GM21526 (cell line): Measurements from ENCODE around the gene SRSF9.
A peak's percentile ranks its signal among the peaks of the same experiment; 100 is the strongest.
"Not testable (repeated sequence)": the region's sequence is repeated elsewhere in the genome, so short reads cannot be mapped to it uniquely, and the experiment has no call there.

ENCODE experiments used
- ATAC-seq: cut with Tn5 transposase; IDR thresholded peaks from one replicate; pipeline ENCODE4 v1.9.1; 2021; ENCODE audit warnings: moderate library complexity; ENCODE audit not compliant: unreplicated experiment, low FRiP score

The SRSF9 gene, protein sequence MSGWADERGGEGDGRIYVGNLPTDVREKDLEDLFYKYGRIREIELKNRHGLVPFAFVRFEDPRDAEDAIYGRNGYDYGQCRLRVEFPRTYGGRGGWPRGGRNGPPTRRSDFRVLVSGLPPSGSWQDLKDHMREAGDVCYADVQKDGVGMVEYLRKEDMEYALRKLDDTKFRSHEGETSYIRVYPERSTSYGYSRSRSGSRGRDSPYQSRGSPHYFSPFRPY

DNA sequence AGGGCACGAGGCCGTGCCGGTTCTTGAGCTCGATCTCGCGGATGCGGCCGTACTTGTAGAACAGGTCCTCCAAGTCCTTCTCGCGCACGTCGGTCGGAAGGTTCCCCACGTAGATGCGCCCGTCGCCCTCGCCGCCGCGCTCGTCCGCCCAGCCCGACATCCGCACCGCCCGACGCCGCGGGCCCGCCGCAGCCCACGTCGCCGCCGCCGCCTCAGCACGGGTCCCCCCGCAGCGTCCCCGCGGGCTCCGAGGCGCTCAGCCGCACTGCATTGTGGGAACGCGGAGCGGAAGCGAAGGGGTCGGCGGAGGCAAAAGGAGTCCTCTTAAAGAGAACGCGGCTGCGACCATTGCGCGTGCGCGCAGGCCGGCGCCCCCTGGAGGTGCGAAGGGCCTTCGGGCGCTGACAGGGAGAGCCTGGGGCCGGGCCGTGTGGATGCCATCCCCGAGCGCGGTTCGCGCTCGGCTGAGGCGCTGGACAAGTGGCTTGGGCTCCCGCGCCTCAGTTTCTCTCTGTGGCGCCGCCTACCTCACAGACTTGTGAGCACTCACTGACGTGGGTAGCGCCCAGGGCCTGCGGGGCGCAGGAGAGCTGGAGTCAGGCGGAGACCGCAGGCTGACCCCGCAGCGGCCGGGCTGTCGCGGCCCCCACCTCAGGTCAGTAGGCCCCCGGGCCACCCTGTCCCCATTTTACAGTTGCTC lies at the start of gene SRSF9:
SRSF9 (minus strand) TSS at position 299 of the 700 bp plus-strand sequence; CDS start at position 160, 139 bp downstream.
- peak; percentile 86 for ATAC-seq

DNA sequence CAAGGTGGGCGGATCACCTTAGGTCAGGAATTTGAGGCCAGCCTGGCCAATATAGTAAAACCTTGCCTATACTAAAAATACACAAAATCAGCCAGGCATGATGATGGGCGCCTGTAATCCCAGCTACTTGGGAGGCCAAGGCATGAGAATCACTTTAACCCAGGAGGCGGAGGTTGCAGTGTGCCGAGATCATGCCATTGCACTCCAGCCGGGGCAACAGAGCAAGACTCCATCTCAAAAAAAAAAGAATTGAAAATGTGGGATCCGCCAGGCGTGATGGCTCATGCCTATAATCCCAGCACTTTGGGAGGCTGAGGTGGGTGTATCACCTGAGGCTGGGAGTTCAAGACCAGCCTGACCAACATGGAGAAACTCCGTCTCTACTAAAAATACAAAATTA lies 49.8 kb upstream of the SRSF9 start:
- not testable (repeated sequence) for ATAC-seq

DNA sequence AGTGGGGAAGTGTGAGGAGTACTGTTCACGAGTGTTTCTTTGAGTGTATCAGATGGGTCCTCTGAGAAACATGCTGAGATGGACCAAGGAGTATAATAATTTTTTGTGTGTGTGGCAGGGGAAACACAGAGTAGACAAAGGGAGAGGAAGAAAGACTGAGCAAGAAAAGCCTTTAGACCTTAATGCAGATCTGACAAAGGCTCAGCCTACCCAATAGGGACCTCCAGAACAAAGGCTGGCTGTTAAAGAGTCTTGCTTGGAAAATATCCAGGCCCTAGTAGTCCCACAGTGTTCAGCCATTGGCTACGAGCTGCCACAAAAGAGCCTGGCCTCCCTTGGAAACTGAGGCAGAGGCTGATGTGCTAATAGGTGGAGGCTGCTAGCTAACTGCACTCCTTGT lies 45.9 kb upstream of the SRSF9 start:
- no peak for ATAC-seq

DNA sequence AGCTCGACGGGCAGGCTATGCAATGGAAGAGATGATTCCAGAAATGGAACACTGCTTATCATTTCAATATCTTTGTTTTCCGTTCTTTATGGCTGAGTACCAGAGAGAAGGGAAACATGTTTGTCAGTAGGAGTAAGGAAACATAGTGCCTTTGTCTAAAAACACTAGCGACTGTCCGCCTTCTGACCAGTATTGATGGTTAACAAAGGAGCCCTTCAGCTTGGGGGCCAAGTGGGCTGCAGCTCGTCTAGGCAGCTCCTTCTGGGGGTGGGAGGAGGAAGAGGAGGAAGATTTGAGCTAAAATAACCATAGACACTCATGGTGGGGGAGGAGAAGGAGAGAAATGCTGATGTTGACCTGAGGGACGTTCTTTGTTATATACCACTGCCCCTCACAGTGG lies 44.5 kb upstream of the SRSF9 start:
- no peak for ATAC-seq

DNA sequence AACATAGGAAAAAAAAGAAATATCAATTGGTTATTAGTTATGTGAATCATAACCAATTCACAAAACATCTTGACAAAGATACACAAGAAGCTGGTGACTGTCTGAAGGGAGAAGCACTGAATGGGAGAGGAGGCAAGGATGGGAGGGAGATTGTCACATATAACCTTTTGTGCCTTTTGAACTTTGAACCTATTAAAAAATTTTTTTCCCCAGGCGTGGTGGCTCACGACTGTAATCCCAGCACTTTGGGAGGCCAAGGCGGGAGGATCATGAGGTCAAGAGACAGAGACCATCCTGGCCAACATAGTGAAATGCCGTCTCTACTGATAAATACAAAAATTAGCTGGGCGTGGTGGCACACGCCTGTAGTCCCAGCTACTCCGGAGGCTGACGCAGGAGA lies 39.0 kb upstream of the SRSF9 start:
- no peak for ATAC-seq

DNA sequence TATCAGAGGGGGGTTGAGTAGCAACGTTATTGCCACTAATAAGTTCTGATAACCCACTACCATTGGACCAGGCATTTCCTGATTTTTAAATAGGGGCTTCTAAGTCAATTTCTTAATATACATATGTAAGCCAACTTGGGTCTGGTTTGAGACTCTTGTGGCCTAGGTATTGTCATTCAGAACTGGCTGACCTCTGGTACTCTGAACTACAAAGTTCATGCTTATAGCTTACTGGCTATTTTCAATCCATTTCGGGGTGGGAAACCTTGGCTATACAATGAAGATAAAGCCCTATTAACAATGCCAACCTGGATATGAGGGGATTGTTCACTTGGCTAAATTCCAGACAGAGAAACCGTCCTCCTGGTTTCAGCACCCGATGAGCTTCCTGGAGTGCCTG lies 35.0 kb upstream of the SRSF9 start:
- ATAC-seq = no peak

DNA sequence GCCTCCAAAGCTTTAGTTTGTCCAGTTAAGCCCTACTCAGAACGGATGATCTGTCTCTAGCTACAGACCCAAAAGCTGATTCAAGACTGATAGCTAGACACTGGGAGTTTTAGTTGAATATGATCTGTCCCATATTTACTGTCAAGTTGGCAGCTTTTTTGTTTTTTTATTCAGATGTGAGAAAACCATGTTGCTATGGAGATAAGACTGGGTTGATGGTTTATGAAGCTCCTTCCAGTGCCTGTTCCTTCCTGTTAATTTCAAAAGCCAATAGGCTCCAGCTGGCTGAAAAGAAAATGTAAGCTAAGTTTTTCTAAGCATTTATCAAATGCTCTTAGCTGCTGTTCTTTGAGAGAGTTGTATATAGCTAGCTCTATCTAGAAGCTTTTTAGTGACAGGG lies 31.0 kb upstream of the SRSF9 start:
- ATAC-seq = no peak

DNA sequence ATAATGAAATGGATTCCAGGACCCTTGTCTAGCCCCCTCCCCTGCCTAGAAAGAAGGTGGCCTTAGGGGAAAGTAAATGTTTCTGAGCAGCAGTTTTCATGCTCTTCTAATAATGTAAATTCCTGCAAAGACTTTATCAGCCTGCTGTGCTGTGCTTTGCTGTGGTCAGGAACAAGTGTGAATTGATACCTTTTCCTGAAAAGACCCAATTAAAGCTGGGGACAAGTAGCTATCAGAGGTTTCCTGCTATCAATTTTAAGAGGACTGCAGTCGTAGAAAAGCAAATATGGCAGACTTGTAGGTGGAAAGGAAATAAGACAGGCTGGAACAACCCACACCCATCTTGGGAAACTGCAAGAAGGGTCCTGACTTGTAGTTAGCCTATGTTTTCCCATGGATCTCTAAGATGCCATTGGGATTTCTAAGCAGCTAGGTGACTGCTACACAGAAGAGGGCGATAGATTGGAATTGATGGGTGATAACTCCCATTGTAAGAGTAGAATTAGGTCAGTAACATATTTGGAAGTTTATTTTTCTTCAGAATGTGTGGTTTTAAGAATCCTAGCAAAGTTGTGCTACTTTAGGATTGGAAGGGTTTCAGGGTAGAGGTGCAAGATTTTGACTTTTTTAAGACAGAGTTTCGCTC lies 29.4 kb upstream of the SRSF9 start:
- no peak for ATAC-seq

DNA sequence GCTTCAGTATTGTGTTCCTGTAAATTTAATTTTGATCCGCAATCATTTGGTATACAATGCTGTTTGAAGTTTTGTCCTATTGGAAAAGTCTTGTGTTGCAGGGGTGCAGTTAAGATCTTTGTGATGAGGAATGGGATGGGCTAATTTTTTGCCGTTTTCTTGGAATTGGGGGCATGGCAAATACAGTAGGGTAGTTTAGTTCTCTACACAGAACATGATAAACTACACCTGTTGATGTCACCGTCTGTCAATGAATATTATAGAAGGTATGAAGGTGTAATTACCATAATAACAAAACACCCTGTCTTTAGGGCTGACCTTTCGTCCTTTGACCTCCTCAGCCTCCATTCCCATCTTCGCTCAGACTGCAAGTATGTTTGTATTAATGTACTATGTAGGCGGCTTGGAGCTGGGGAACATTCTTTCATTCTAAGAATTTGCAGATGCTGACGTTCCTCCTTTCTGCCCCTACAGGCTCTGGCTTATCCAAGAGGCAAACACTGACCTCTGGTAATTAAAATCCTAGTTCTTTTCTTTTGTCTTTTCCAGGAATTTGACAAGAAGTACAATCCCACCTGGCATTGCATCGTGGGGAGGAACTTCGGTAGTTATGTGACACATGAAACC lies 28.1 kb upstream of the SRSF9 start:
- ATAC-seq = no peak

DNA sequence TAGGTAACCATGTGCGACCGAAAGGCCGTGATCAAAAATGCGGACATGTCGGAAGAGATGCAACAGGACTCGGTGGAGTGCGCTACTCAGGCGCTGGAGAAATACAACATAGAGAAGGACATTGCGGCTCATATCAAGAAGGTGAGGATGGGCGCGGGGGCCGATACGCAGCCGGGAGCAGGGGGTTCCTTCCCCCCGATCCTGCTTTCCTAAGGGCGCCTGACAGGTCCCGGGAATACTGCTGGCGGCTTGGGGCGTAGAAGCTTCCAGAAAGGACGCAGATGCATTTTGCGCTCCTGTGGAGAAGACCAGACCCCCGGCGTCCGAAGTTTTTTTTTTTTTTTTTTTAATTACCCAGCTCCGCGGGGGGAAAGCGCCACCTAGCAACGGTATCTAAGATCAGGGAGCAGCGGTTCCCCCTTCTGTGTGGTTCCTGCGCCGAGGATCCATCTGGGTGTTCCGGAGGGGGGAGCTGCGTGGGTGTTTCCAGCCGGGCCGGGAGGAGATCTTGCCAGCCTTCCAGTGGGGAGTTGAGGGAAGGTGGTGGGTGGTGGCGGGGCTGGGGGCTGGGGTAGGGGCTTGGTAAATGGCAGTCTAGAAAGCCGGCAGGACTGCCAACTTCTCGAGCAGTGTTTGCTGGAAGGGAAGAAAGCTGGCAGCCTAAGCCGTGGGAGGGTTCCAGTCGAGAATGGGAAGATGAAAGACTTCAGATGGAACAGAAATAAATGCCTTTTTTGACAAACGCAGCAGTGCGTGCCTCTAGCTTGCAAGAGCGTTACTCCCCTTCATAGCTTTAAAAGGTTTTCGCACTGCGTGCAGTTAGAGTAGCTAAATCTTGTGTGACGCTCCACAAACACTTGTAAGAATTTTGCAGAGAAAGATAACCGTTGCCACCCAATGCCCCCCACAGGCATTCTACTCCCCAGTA lies 27.1 kb upstream of the SRSF9 start:
- peak; percentile 15 for ATAC-seq

DNA sequence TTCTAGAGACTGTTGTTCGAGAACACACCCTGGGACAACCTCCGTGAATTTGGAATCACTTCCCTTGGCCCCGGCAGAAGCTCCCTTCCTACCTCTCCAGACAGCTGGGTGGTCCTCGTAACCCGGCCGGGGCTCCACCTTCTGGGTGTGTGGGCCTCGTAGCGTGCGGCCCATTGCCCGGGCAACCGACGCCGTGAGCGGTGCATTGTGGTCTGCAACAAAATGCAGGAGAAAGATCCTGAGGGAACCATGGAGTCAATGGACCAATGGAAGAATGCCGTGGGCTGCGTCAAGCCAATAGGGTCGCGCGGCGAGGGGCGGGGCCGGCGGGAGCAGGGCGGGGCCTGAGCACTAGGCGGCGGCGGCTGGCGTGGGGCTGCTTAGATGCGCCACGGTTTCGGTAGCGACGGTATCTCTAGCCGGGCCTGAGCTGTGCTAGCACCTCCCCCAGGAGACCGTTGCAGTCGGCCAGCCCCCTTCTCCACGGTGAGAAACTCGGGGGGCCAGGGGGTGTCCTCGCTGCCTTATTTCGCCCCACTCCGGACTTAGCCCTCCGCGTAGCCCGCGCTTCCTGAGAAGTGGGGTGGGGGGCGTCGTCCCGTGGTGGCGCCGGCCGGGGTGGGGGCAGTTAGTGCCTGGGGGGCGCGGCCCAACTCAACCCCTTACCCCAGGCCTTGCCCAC lies 26.3 kb upstream of the SRSF9 start, which contains the start of gene DYNLL1:
DYNLL1 (plus strand) TSS at position 383 of the 682 bp plus-strand sequence. CDS start 309 bp downstream, outside the sequence.
- ATAC-seq = peak; percentile 85

DNA sequence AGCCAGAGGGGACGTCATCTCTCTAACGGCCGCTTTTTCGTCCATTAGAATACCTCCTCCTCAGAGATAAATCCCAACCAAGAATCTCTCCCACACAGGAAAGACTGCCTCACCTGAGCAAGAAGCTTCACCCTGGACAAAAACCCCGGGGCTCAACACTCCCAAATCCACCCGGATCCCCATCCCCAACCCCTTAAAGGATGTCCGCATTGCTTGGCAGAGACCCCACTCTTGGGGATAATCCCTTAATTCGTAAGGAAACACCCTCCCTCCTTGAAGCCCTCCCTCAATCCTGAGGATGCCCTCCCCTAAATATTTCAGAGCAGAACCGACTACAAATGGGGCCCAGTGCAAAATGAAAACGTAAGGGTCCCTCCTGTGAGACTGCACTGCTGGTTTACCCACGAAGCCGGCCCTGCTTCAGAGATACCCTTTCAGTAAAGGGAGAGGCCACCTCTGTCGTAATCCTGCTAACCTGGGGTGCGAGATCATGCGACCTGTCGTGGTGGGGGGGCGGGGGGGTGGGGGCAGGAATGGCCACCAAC lies 25.7 kb upstream of the SRSF9 start:
- ATAC-seq = peak; percentile 6

DNA sequence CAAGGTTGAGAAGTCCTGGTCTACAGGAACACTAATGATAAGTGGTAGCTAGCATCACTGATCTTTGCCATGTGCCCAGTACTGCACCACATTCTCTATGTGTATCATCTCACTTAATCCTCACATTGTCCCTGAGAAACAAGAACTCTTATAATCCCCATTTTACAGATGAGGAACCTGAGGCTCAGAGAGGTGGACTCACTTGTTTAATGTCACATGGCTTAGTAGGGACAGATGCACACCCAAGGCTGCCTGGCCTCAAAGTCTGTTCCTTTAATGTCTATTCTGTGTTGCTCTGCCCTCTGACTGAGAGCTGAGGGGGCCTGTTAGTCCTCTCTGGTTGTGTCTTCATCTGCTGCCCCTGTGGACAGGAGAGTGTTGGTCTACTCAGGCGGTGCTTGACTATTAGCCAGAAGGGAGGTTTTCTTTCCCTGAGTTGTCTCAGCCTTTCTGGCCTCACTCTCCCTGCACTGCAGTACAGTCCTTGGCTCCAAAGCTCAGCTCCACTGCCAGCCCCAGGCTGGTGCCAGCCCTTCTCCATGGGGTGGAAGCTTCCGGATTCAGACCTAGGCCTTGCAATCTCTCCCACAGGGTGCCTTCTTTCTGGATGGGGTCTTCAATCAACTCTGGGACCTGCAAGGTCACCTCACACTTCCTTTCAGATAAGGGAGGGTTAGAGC lies 21.4 kb upstream of the SRSF9 start:
- no peak for ATAC-seq

DNA sequence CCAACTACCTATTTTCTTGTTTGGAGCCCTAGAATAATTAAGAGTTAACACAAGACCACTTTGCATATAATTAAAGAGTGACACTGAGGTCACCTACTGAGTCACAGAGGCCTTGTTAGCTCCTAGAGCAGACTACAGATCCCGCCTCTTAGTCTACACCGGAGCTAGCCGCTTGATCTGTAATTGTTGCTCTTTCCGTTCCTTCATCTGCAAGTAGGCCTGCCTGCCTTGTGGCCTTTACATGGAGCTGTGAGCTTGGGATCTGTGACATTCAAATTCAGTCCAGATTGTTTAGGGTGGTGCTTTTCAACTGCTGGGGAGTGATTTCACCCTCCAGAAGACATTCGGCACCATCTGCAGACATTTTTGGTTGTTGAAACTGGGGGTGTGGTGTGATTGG lies 20.8 kb upstream of the SRSF9 start:
- no peak for ATAC-seq

DNA sequence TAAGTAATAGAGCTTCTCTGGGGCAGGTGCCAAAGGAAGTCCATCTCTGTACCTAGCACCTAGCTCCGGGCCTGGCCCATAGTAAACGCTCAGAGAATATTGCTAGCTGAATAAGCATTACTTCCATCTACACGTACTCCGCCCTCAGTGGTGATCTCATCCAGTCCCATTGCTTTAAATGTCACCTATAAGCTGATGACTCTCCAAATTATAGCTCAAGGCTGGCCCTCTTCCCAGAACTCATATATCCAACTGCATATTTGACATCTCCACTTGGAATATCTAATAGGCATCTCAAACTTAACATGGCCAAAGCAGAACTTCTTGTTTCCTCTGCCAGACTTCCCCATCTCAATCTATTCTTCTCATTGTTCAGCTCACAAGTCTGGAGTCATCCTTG lies 19.5 kb upstream of the SRSF9 start:
- ATAC-seq = no peak

DNA sequence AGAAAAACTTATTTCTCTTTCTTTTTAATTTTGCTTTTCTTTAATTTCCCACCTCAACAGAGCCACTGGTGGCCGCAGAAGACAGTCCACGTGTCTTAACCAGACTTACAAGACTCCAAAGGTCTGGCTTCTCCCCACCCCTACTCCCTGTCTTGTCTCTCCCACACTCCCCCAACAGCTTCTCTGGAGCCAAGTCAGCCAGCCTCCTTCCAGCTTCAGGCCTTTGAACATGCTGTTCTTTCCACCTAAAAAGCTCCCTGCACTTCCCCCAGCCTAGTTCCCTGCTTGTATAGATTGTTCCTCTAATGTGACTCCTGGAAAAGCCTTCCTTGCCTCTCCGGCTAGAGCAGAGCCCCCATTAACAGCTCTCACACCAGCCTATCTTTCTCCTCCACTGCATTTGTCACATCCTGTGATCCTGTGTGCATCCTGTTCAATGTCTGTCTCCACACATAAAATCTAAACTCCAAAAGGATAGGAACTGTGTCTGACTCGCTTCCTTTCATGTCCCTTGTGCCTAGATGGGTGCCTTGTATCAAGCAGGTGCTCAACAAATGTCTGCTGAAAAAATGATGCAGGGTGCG lies 18.6 kb upstream of the SRSF9 start:
- no peak for ATAC-seq

DNA sequence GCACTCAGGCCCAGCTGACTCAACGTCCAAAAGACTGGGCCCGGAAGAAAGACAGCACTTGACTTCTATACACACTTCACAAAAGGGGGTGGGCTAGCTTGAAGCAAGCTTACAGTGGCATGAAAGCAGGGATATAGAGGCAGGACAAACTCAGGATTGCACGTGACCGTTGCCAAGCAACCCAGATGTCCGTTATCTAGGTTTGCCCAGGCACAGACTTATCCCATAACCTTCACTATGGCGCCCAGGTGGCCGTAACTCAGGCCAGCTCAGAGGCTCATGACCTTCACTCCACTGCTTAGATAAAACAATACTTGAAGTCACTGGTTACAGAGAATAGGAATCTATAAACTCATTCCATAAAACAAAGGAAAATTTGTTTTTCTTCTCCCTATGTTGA lies 18.0 kb upstream of the SRSF9 start:
- not testable (repeated sequence) for ATAC-seq
